ENCODE results near the gene TPSG1.
"Not testable (repeated sequence)": the region's sequence is repeated elsewhere in the genome, so short reads cannot be mapped to it uniquely, and the experiment has no call there.

The TPSG1 gene

GRCh38 chr16:1188432-1189189 is 36.5 kb downstream of the TPSG1 start:
- no peaks in the 10 kb centered on the region for H3K4me1 ChIP-seq (ENCODE audit: insufficient read depth, low read length, poor library complexity, severe bottlenecking)
- no peak overlapping the region for H3K4me2 ChIP-seq (ENCODE audit: low read depth, low read length, poor library complexity, severe bottlenecking)

GRCh38 chr16:1185460-1186207 is 39.4 kb downstream of the TPSG1 start:
- not testable (repeated sequence) for H3K36me3 ChIP-seq (ENCODE audit: insufficient read depth, low read length); H4K20me1 ChIP-seq (ENCODE audit: insufficient read depth, low read length, poor library complexity, severe bottlenecking); H3K9me3 ChIP-seq (ENCODE audit: insufficient read depth, low read depth, low read length); H3K9ac ChIP-seq (ENCODE audit: low read depth, low read length, poor library complexity, severe bottlenecking); H3K4me2 ChIP-seq (ENCODE audit: low read depth, low read length, poor library complexity, severe bottlenecking); H3K79me2 ChIP-seq (ENCODE audit: insufficient read depth, low read length); H3F3A ChIP-seq (ENCODE audit: low read depth); H2AFZ ChIP-seq (ENCODE audit: low read length); H3K4me3 ChIP-seq (ENCODE audit: low read length, poor library complexity, severe bottlenecking); H3K9me2 ChIP-seq (replicated peaks; ENCODE audit: low read depth, low read length); H3K4me1 ChIP-seq (ENCODE audit: insufficient read depth, low read length, poor library complexity, severe bottlenecking); H3K27me3 ChIP-seq (ENCODE audit: insufficient read depth, low read length, poor library complexity, severe bottlenecking)

More at GRCh38 chr16:1188432-1189189, 36.5 kb downstream of the TPSG1 start:
- H3K9me3 ChIP-seq (ENCODE audit: insufficient read depth, low read depth, low read length), result no peaks in the 10 kb centered on the region; the same call in 1 of the 2 replicates
- no peaks in the 10 kb centered on the region for H3K9me2 ChIP-seq (replicated peaks; ENCODE audit: low read depth, low read length)
- no peaks in the 10 kb centered on the region for H3K79me2 ChIP-seq (ENCODE audit: insufficient read depth, low read length)
- H3K9ac ChIP-seq (ENCODE audit: low read depth, low read length, poor library complexity, severe bottlenecking), result no peak overlapping the region
- no peaks in the 10 kb centered on the region for H3K27me3 ChIP-seq (ENCODE audit: insufficient read depth, low read length, poor library complexity, severe bottlenecking)
- H3F3A ChIP-seq (ENCODE audit: low read depth), result no peaks in the 10 kb centered on the region
- H2AFZ ChIP-seq (ENCODE audit: low read length), result no peak overlapping the region
- H3K4me3 ChIP-seq (ENCODE audit: low read length, poor library complexity, severe bottlenecking), result no peak overlapping the region
- no peaks in the 10 kb centered on the region for H3K36me3 ChIP-seq (ENCODE audit: insufficient read depth, low read length)
- TF ChIP-seq EZH2phosphoT487 (IDR thresholded peaks at IDR 0.05; ENCODE audit: borderline replicate concordance), result no peak
- TF ChIP-seq, protein P1, sequence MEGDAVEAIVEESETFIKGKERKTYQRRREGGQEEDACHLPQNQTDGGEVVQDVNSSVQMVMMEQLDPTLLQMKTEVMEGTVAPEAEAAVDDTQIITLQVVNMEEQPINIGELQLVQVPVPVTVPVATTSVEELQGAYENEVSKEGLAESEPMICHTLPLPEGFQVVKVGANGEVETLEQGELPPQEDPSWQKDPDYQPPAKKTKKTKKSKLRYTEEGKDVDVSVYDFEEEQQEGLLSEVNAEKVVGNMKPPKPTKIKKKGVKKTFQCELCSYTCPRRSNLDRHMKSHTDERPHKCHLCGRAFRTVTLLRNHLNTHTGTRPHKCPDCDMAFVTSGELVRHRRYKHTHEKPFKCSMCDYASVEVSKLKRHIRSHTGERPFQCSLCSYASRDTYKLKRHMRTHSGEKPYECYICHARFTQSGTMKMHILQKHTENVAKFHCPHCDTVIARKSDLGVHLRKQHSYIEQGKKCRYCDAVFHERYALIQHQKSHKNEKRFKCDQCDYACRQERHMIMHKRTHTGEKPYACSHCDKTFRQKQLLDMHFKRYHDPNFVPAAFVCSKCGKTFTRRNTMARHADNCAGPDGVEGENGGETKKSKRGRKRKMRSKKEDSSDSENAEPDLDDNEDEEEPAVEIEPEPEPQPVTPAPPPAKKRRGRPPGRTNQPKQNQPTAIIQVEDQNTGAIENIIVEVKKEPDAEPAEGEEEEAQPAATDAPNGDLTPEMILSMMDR (conservative IDR thresholded peaks at IDR 0.05; ENCODE audit: low read length), result no peak
- no peaks in the 10 kb centered on the region for H4K20me1 ChIP-seq (ENCODE audit: insufficient read depth, low read length, poor library complexity, severe bottlenecking)

DNA sequence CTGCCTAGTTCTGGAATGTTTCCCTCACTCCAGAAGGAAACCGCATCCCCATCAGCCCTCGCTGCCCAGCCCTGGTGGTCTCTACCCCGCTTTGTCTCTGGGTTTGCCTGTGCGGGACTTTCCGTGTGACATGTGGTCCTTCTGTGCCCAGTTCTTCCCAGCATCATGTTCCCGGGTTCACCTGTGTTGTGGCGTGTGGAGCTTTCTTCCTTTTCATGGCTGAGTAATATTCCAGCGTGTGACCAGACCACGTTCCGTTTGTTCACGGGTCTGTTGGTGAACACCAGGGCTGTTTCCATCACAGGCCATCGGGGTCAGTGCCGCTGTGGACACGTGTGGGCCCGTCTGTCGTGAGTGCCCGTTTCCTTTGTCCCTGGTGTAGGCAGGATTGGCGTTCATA is 40.1 kb downstream of the TPSG1 start:
- no peaks in the 10 kb centered on the region for H3F3A ChIP-seq (ENCODE audit: low read depth)
- no peak overlapping the region for H3K4me3 ChIP-seq (ENCODE audit: low read length, poor library complexity, severe bottlenecking)
- H2AFZ ChIP-seq (ENCODE audit: low read length), result no peak overlapping the region
- H3K4me2 ChIP-seq (ENCODE audit: low read depth, low read length, poor library complexity, severe bottlenecking), result no peak overlapping the region
- TF ChIP-seq EZH2phosphoT487 (IDR thresholded peaks at IDR 0.05; ENCODE audit: borderline replicate concordance), result no peak
- TF ChIP-seq, protein P1 (conservative IDR thresholded peaks at IDR 0.05; ENCODE audit: low read length), result no peak
- H3K27me3 ChIP-seq (ENCODE audit: insufficient read depth, low read length, poor library complexity, severe bottlenecking), result no peaks in the 10 kb centered on the region
- H3K4me1 ChIP-seq (ENCODE audit: insufficient read depth, low read length, poor library complexity, severe bottlenecking), result no peaks in the 10 kb centered on the region
- H3K79me2 ChIP-seq (ENCODE audit: insufficient read depth, low read length), result no peaks in the 10 kb centered on the region
- H3K9ac ChIP-seq (ENCODE audit: low read depth, low read length, poor library complexity, severe bottlenecking), result no peak overlapping the region
- no peaks in the 10 kb centered on the region for H4K20me1 ChIP-seq (ENCODE audit: insufficient read depth, low read length, poor library complexity, severe bottlenecking)
- H3K36me3 ChIP-seq (ENCODE audit: insufficient read depth, low read length), result no peaks in the 10 kb centered on the region
- no peaks in the 10 kb centered on the region for H3K9me2 ChIP-seq (replicated peaks; ENCODE audit: low read depth, low read length)
- no peaks in the 10 kb centered on the region; the same call in 1 of the 2 replicates for H3K9me3 ChIP-seq (ENCODE audit: insufficient read depth, low read depth, low read length)

Data from Loucy (cell line).